HepG2 (cell line): ENCODE data around the gene TEX14. TPM values are rescaled to one million over a fixed set of nuclear protein-coding genes. Genes with fewer than 3 reads are reported as not detected.

Experiments used
- BRD4 ChIP-seq: sonication (generic); formaldehyde crosslinking; IDR thresholded peaks from 2 replicates; pipeline ENCODE4 v1.4.0; 2020; ENCODE audit warnings: missing genetic modification reagents
- CCAR2 ChIP-seq: fragments of 200-400 bp; formaldehyde crosslinking; optimal IDR thresholded peaks from 2 replicates; pipeline ENCODE3; 2018; ENCODE audit warnings: low read depth, mild to moderate bottlenecking, low read length, moderate library complexity
- ETV5 ChIP-seq: IDR thresholded peaks from 2 replicates; pipeline ENCODE4 v1.6.1; 2018; ENCODE audit warnings: missing biosample characterization, missing genetic modification reagents, inconsistent platforms, borderline replicate concordance
- GLI4 ChIP-seq: sonication (generic); formaldehyde crosslinking; IDR thresholded peaks from 2 replicates; pipeline ENCODE4 v1.5.1; 2020; ENCODE audit warnings: missing genetic modification reagents, mild to moderate bottlenecking, moderate library complexity, borderline replicate concordance
- NR2F1 ChIP-seq, 2 experiments: fragments of 450-650 bp in 1 of 2; formaldehyde crosslinking in 1 of 2; IDR thresholded peaks; 2 replicates each; pipeline versions ENCODE4 v1.5.0 to v1.6.1; 2016 to 2020; ENCODE audit warnings: mild to moderate bottlenecking in 1 of 2, missing compliant biosample characterization in 1 of 2, missing genetic modification reagents in 1 of 2, moderate library complexity in 1 of 2
- ZNF703 ChIP-seq: sonication (generic); formaldehyde crosslinking; IDR thresholded peaks from 2 replicates; pipeline ENCODE4 v1.5.1; 2020; ENCODE audit warnings: missing genetic modification reagents, mild to moderate bottlenecking, moderate library complexity, borderline replicate concordance
- polyA plus RNA-seq, 8 experiments: library from polyadenylated mRNA; depleted of rRNA in 3 of 8; stranded (reverse) in 7 of 8; unstranded in 1 of 8; fragments of >200 nt; fragmentation: Illumina TruSeq in 4 of 8; extraction: Trizol in 4 of 8; gene quantifications; 2 replicates each; pipeline versions ENCODE4 v1.2.1 to v1.2.3, GENCODE V29; 2011 to 2016; ENCODE audit warnings: low read depth in 4 of 8, missing spikeins in 1 of 8, mixed read lengths in 1 of 8; ENCODE audit not compliant: insufficient read depth in 1 of 8
- total RNA-seq, 5 experiments: library from RNA; depleted of rRNA; stranded (reverse); fragments of >200 nt; fragmentation: Illumina TruSeq; extraction: Trizol; gene quantifications; 2 replicates each; pipeline ENCODE4 v1.2.3, GENCODE V29; 2016; ENCODE audit warnings: low read depth in 1 of 5
- TF ChIP-seq, protein P1 (sequence below): sonication (generic); formaldehyde crosslinking; conservative IDR thresholded peaks from 2 replicates; pipeline ENCODE4 v1.8.0; 2022; ENCODE audit warnings: low read depth, missing genetic modification reagents
- TF ChIP-seq, protein P2 (sequence below): sonication (generic); formaldehyde crosslinking; IDR thresholded peaks from 2 replicates; pipeline ENCODE4 v1.9.0; 2022; ENCODE audit warnings: missing genetic modification reagents, mild to moderate bottlenecking, borderline replicate concordance
- TF ChIP-seq, protein P3 (sequence below): sonication (generic); formaldehyde crosslinking; IDR thresholded peaks from 2 replicates; pipeline ENCODE4 v1.4.0; 2020; ENCODE audit warnings: missing genetic modification reagents
- TF ChIP-seq, protein P4 (sequence below): sonication (generic); formaldehyde crosslinking; IDR thresholded peaks from 2 replicates; pipeline ENCODE4 v1.4.0; 2020; ENCODE audit warnings: mild to moderate bottlenecking, missing genetic modification reagents
- TF ChIP-seq, protein P5 (sequence below): sonication (generic); formaldehyde crosslinking; IDR thresholded peaks from 2 replicates; pipeline ENCODE4 v1.4.0; 2020; ENCODE audit warnings: missing genetic modification reagents, mild to moderate bottlenecking, borderline replicate concordance
- TF ChIP-seq, protein P6 (sequence below): sonication (generic); formaldehyde crosslinking; conservative IDR thresholded peaks from 2 replicates; pipeline ENCODE4 v1.4.0; 2020; ENCODE audit warnings: missing genetic modification reagents

The TEX14 gene
- total and polyA plus RNA-seq, 2 of the 13 experiments (the other 11 are each of a cell fraction or from before 2014, with no cell fraction given), result 0.04 to 0.07 TPM

DNA sequence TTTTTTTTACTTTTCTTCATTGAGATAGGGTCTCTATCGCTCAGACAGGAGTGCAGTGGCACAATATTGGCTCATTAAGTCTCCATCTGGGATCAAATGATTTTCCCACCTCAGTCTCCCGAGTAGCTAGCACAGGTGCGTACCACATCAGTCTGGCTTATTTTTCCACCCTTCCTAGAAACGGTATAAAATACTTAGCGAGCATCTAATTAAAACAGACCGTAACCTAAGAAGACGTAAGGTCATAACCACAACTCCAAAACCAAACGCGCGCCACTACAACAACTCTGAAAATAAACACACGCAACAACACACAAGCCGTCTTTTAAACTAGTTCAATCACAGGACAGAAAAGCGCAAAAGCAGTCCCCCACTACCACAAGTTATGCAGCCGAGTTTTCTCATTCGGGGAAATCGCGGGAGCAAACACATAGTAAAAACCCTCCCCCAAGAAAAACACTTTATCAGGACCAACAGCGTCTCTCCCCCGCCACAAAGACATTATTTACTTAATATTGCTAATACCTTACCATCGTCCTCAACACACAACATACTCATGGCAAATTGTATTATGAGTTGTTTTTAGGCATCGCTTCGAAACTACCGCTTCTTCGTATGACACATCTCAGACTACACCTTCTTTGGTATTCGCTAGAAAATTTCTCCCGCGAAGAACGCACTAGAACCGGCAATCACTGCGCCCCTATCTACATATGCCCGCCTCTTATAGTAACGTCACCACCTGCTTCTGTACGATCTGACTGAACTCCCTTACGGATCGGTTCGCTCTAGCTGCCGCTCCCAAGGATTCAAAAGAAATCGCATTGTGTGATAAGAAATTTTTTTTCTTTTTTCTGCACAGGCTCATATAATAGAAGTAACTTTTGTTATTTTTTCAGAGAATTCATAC is 32.8 kb downstream of the TEX14 start (continued):
- TF ChIP-seq, protein P1, sequence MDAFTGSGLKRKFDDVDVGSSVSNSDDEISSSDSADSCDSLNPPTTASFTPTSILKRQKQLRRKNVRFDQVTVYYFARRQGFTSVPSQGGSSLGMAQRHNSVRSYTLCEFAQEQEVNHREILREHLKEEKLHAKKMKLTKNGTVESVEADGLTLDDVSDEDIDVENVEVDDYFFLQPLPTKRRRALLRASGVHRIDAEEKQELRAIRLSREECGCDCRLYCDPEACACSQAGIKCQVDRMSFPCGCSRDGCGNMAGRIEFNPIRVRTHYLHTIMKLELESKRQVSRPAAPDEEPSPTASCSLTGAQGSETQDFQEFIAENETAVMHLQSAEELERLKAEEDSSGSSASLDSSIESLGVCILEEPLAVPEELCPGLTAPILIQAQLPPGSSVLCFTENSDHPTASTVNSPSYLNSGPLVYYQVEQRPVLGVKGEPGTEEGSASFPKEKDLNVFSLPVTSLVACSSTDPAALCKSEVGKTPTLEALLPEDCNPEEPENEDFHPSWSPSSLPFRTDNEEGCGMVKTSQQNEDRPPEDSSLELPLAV (CRISPR knock-in tag), result peak; percentile 47; the same call in 1 of the 2 replicates
- TF ChIP-seq, protein P2, sequence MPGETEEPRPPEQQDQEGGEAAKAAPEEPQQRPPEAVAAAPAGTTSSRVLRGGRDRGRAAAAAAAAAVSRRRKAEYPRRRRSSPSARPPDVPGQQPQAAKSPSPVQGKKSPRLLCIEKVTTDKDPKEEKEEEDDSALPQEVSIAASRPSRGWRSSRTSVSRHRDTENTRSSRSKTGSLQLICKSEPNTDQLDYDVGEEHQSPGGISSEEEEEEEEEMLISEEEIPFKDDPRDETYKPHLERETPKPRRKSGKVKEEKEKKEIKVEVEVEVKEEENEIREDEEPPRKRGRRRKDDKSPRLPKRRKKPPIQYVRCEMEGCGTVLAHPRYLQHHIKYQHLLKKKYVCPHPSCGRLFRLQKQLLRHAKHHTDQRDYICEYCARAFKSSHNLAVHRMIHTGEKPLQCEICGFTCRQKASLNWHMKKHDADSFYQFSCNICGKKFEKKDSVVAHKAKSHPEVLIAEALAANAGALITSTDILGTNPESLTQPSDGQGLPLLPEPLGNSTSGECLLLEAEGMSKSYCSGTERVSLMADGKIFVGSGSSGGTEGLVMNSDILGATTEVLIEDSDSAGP (CRISPR knock-in tag), result no peak; the same call in 1 of the 2 replicates
- TF ChIP-seq GLI4 (CRISPR knock-in tag), result peak; percentile 57; the same call in 1 of the 2 replicates
- peak in 1 of 2 experiments; percentile 82; a peak in 3 of 4 replicates for TF ChIP-seq NR2F1 (CRISPR knock-in tag; IDR thresholded peaks at IDR 0.05)
- TF ChIP-seq ETV5 (CRISPR knock-in tag), result 0 out of 2 replicates have a peak, but pooled peaks have one; percentile 49
- TF ChIP-seq, protein P3, sequence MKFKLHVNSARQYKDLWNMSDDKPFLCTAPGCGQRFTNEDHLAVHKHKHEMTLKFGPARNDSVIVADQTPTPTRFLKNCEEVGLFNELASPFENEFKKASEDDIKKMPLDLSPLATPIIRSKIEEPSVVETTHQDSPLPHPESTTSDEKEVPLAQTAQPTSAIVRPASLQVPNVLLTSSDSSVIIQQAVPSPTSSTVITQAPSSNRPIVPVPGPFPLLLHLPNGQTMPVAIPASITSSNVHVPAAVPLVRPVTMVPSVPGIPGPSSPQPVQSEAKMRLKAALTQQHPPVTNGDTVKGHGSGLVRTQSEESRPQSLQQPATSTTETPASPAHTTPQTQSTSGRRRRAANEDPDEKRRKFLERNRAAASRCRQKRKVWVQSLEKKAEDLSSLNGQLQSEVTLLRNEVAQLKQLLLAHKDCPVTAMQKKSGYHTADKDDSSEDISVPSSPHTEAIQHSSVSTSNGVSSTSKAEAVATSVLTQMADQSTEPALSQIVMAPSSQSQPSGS (CRISPR knock-in tag), result peak; percentile 93
- TF ChIP-seq BRD4 (CRISPR knock-in tag), result no peak
- TF ChIP-seq, protein P4, sequence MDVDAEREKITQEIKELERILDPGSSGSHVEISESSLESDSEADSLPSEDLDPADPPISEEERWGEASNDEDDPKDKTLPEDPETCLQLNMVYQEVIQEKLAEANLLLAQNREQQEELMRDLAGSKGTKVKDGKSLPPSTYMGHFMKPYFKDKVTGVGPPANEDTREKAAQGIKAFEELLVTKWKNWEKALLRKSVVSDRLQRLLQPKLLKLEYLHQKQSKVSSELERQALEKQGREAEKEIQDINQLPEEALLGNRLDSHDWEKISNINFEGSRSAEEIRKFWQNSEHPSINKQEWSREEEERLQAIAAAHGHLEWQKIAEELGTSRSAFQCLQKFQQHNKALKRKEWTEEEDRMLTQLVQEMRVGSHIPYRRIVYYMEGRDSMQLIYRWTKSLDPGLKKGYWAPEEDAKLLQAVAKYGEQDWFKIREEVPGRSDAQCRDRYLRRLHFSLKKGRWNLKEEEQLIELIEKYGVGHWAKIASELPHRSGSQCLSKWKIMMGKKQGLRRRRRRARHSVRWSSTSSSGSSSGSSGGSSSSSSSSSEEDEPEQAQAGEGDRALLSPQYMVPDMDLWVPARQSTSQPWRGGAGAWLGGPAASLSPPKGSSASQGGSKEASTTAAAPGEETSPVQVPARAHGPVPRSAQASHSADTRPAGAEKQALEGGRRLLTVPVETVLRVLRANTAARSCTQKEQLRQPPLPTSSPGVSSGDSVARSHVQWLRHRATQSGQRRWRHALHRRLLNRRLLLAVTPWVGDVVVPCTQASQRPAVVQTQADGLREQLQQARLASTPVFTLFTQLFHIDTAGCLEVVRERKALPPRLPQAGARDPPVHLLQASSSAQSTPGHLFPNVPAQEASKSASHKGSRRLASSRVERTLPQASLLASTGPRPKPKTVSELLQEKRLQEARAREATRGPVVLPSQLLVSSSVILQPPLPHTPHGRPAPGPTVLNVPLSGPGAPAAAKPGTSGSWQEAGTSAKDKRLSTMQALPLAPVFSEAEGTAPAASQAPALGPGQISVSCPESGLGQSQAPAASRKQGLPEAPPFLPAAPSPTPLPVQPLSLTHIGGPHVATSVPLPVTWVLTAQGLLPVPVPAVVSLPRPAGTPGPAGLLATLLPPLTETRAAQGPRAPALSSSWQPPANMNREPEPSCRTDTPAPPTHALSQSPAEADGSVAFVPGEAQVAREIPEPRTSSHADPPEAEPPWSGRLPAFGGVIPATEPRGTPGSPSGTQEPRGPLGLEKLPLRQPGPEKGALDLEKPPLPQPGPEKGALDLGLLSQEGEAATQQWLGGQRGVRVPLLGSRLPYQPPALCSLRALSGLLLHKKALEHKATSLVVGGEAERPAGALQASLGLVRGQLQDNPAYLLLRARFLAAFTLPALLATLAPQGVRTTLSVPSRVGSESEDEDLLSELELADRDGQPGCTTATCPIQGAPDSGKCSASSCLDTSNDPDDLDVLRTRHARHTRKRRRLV (CRISPR knock-in tag), result peak; percentile 100
- TF ChIP-seq, protein P5, sequence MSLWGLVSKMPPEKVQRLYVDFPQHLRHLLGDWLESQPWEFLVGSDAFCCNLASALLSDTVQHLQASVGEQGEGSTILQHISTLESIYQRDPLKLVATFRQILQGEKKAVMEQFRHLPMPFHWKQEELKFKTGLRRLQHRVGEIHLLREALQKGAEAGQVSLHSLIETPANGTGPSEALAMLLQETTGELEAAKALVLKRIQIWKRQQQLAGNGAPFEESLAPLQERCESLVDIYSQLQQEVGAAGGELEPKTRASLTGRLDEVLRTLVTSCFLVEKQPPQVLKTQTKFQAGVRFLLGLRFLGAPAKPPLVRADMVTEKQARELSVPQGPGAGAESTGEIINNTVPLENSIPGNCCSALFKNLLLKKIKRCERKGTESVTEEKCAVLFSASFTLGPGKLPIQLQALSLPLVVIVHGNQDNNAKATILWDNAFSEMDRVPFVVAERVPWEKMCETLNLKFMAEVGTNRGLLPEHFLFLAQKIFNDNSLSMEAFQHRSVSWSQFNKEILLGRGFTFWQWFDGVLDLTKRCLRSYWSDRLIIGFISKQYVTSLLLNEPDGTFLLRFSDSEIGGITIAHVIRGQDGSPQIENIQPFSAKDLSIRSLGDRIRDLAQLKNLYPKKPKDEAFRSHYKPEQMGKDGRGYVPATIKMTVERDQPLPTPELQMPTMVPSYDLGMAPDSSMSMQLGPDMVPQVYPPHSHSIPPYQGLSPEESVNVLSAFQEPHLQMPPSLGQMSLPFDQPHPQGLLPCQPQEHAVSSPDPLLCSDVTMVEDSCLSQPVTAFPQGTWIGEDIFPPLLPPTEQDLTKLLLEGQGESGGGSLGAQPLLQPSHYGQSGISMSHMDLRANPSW (CRISPR knock-in tag), result peak; percentile 96; the same call in 1 of the 2 replicates
- TF ChIP-seq ZNF703 (CRISPR knock-in tag), result 0 out of 2 replicates have a peak, but pooled peaks have one; percentile 16
- TF ChIP-seq, protein P6, sequence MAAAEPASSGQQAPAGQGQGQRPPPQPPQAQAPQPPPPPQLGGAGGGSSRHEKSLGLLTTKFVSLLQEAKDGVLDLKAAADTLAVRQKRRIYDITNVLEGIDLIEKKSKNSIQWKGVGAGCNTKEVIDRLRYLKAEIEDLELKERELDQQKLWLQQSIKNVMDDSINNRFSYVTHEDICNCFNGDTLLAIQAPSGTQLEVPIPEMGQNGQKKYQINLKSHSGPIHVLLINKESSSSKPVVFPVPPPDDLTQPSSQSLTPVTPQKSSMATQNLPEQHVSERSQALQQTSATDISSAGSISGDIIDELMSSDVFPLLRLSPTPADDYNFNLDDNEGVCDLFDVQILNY, result no peak; the same call in 1 of the 2 replicates
- peak; percentile 84 for TF ChIP-seq CCAR2
